ENCODE measurements around the gene CCDC183.
A peak's percentile ranks its signal among the peaks of the same experiment; 100 is the strongest.

The CCDC183 gene

DNA sequence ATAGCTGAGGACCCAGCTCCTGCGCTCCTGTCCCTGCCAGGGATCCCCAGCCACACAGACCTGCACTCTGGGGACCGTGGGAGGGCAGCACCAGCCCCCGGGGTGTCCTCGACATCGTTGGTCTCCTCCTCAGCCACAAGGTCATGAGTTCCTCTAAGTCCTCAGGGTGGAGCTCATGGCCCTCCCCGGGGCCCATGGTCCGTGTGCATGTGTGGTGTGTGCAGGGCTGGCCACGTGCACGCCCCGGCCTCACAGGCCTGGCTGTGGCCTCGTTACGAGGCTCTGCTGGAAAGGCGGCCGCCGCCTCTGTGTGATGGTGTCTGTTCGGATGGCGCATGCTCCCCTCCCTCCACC, 30.0 kb downstream of the CCDC183 start:
- DNase-seq (ENCODE audit: low read depth, low spot score) = no peak
- TF ChIP-seq YY1 (IDR thresholded peaks at IDR 0.05; ENCODE audit: insufficient read depth, insufficient read length) (no peak), ZNF274 (IDR thresholded peaks at IDR 0.05; ENCODE audit: low read depth, low read length) (no peak), SUZ12 (IDR thresholded peaks at IDR 0.05; ENCODE audit: extremely low read depth, insufficient read depth, insufficient read length) (no peak)
- peaks cover 33% of the 10 kb centered on the region for H3K4me1 ChIP-seq (ENCODE audit: insufficient read depth, insufficient read length)
- no peaks in the 10 kb centered on the region for H3K27me3 ChIP-seq (ENCODE audit: insufficient read depth, insufficient read length)
- no peaks in the 10 kb centered on the region for H3K9me3 ChIP-seq (ENCODE audit: insufficient read depth, low read length)
- no peak overlapping the region for H3K4me3 ChIP-seq (ENCODE audit: insufficient read length, low read depth)
- H3K36me3 ChIP-seq (ENCODE audit: insufficient read depth, insufficient read length, low read length) = peaks cover 80% of the 10 kb centered on the region
- H3K9ac ChIP-seq (ENCODE audit: insufficient read length, low read depth) = peak overlapping the region; percentile 42

DNA sequence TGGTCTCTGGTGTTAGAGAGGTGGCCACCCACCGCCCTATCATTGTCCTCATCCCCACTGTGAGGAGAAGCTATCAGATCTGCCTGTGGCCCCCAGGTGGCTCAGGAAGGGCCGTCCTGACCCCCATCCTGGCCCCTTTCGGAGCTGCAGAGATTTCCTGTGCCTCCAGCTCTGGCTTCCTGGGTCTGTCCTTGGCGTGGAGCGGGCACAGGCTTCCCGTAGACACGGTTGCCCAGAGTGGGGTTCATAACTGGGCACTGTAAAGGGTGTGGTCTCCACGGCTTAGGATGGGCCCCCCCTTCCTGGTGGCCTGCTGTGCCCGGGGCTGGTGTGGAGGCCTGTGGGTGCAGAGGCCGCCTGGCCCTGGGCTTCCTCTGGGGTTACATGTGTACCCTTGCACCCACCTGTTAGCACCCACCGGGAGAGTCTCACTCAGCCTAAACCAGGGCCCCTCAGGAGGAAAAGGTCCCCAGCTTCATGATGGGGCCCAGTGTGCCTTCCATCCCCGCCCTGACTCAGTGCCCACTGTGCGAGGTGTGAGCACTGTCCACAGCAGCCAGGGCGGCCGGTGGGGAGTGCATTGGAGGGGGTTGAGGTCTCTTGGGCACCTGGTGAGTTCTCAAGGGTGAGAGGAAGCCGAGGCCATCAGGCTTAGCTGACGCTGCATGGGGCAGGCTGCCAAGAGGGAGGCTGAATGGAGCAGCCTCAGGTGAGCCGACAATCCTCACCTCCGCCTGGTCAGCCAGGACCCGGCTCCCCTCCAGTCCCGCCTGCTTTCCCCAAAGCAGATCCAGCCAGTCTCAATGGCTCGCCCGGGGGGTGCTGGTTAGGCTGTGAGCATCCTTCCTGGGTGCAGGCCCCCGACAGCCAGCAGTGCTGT, 30.8 kb downstream of the CCDC183 start:
- H3K9me3 ChIP-seq (ENCODE audit: insufficient read depth, low read length) = no peaks in the 10 kb centered on the region
- H3K4me3 ChIP-seq (ENCODE audit: insufficient read length, low read depth) = no peak overlapping the region
- H3K4me1 ChIP-seq (ENCODE audit: insufficient read depth, insufficient read length) = peaks cover 37% of the 10 kb centered on the region
- TF ChIP-seq ZNF274 (IDR thresholded peaks at IDR 0.05; ENCODE audit: low read depth, low read length) (no peak), YY1 (IDR thresholded peaks at IDR 0.05; ENCODE audit: insufficient read depth, insufficient read length) (no peak), SUZ12 (IDR thresholded peaks at IDR 0.05; ENCODE audit: extremely low read depth, insufficient read depth, insufficient read length) (no peak)
- DNase-seq (ENCODE audit: low read depth, low spot score) = no peak
- peaks cover 88% of the 10 kb centered on the region for H3K36me3 ChIP-seq (ENCODE audit: insufficient read depth, insufficient read length, low read length)
- H3K9ac ChIP-seq (ENCODE audit: insufficient read length, low read depth) = peak overlapping the region; percentile 42
- no peaks in the 10 kb centered on the region for H3K27me3 ChIP-seq (ENCODE audit: insufficient read depth, insufficient read length)

DNA sequence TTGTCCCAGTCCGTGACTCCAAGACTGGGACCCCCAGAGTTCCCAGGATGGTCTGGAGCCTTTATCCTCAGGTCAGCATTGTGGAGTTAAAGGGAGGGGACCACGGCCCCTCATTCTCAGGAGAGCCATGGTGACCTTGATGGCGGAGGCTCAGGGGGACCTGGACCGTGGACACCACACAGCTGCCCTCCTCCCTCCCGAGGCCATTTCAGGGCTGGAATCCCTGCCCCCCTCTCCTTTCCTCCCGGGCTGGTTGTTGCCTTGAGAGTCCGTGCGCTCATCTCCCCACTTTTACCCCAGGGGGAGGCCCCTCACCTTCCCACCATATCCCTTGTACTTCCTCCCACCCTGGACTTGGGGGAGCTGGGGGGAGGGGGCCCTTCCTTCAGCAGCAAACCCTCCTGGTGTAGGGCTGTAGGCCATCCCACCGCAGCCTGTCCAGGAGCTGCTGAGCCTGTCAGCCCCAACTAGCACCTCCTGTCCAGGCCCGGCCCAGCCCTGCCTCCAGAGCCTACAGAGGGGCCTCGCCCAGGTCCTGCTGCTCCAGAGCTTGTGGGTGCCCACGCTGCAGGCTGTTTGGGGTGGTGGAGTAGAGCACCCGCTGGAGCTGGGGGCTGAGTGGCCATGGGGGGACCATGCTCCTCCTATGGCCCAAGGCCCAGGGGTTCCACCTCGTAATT, 31.8 kb downstream of the CCDC183 start:
- TF ChIP-seq YY1 (IDR thresholded peaks at IDR 0.05; ENCODE audit: insufficient read depth, insufficient read length) (no peak), ZNF274 (IDR thresholded peaks at IDR 0.05; ENCODE audit: low read depth, low read length) (no peak), SUZ12 (IDR thresholded peaks at IDR 0.05; ENCODE audit: extremely low read depth, insufficient read depth, insufficient read length) (no peak)
- Histone ChIP-seq H3K9ac (ENCODE audit: insufficient read length, low read depth) (no peak overlapping the region), H3K4me3 (ENCODE audit: insufficient read length, low read depth) (no peak overlapping the region), H3K36me3 (ENCODE audit: insufficient read depth, insufficient read length, low read length) (peaks cover 97% of the 10 kb centered on the region), H3K27me3 (ENCODE audit: insufficient read depth, insufficient read length) (no peaks in the 10 kb centered on the region), H3K9me3 (ENCODE audit: insufficient read depth, low read length) (no peaks in the 10 kb centered on the region), H3K4me1 (ENCODE audit: insufficient read depth, insufficient read length) (peaks cover 33% of the 10 kb centered on the region)
- DNase-seq (ENCODE audit: low read depth, low spot score) = no peak

DNA sequence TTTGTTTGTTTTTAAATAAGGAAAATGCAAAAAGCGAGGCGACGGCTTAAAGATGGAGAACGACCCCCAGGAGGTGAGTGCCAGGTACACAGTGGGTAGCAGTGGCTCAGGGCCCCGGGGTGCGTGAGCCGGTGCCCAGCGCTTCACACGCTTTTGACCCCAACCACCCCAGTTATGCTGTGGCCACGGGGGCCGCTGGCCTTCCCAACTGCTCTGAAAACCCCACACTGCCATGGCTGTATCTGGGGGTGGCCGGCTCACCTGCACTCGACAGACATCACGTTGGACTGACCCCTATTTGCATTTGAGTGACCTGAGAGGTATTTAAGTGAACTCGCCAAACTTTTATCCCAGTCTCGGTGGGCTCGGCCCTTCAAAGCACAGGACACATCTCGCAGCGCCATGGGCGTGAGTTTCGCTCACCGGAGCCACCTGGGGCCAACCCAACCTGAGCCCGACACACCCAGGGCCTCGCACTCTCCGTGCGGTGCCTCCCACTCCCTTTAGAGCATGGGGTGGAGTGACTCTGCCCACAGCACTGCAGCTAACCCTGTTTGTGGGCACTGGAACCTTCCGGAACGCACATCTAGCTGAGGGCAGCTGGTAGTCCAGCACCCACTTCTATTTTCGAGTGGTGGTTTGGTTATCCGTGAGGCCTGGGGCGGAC, 32.5 kb downstream of the CCDC183 start:
- H3K4me1 ChIP-seq (ENCODE audit: insufficient read depth, insufficient read length) = peaks cover 29% of the 10 kb centered on the region
- H3K36me3 ChIP-seq (ENCODE audit: insufficient read depth, insufficient read length, low read length) = peaks cover 94% of the 10 kb centered on the region
- TF ChIP-seq SUZ12 (IDR thresholded peaks at IDR 0.05; ENCODE audit: extremely low read depth, insufficient read depth, insufficient read length) = no peak
- no peak for TF ChIP-seq ZNF274 (IDR thresholded peaks at IDR 0.05; ENCODE audit: low read depth, low read length)
- no peak for TF ChIP-seq YY1 (IDR thresholded peaks at IDR 0.05; ENCODE audit: insufficient read depth, insufficient read length)

DNA sequence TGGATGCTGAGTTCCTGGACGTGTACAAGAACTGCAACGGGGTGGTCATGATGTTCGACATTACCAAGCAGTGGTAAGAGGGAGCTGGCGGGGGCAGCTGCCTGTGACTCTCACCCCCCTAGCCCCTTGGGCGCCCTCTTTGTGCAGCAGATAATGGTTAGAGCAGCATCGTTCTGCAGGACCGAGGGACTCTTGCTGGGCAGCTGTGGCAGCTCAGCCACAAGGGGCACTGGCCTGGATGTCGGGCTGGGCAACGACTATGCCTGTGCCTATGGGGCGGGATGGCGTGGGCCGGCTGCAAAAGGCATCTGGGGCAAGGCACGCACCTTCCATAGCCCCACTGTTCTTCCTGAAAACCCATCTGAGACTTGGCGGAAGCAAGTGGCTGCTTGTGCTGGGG, 33.3 kb downstream of the CCDC183 start:
- Histone ChIP-seq H3K9me3 (ENCODE audit: insufficient read depth, low read length) (no peaks in the 10 kb centered on the region), H3K9ac (ENCODE audit: insufficient read length, low read depth) (no peak overlapping the region), H3K27me3 (ENCODE audit: insufficient read depth, insufficient read length) (no peaks in the 10 kb centered on the region), H3K4me3 (ENCODE audit: insufficient read length, low read depth) (no peak overlapping the region), H3K36me3 (ENCODE audit: insufficient read depth, insufficient read length, low read length) (peaks cover 91% of the 10 kb centered on the region), H3K4me1 (ENCODE audit: insufficient read depth, insufficient read length) (peaks cover 24% of the 10 kb centered on the region)
- no peak for TF ChIP-seq ZNF274 (IDR thresholded peaks at IDR 0.05; ENCODE audit: low read depth, low read length)
- TF ChIP-seq SUZ12 (IDR thresholded peaks at IDR 0.05; ENCODE audit: extremely low read depth, insufficient read depth, insufficient read length) = no peak
- TF ChIP-seq YY1 (IDR thresholded peaks at IDR 0.05; ENCODE audit: insufficient read depth, insufficient read length) = no peak
- DNase-seq (ENCODE audit: low read depth, low spot score) = no peak

More for the DNA sequence above, 32.5 kb downstream of the CCDC183 start:
- Histone ChIP-seq H3K9me3 (ENCODE audit: insufficient read depth, low read length) (no peaks in the 10 kb centered on the region), H3K4me3 (ENCODE audit: insufficient read length, low read depth) (no peak overlapping the region), H3K9ac (ENCODE audit: insufficient read length, low read depth) (no peak overlapping the region), H3K27me3 (ENCODE audit: insufficient read depth, insufficient read length) (no peaks in the 10 kb centered on the region)
- DNase-seq (ENCODE audit: low read depth, low spot score) = no peak

DNA sequence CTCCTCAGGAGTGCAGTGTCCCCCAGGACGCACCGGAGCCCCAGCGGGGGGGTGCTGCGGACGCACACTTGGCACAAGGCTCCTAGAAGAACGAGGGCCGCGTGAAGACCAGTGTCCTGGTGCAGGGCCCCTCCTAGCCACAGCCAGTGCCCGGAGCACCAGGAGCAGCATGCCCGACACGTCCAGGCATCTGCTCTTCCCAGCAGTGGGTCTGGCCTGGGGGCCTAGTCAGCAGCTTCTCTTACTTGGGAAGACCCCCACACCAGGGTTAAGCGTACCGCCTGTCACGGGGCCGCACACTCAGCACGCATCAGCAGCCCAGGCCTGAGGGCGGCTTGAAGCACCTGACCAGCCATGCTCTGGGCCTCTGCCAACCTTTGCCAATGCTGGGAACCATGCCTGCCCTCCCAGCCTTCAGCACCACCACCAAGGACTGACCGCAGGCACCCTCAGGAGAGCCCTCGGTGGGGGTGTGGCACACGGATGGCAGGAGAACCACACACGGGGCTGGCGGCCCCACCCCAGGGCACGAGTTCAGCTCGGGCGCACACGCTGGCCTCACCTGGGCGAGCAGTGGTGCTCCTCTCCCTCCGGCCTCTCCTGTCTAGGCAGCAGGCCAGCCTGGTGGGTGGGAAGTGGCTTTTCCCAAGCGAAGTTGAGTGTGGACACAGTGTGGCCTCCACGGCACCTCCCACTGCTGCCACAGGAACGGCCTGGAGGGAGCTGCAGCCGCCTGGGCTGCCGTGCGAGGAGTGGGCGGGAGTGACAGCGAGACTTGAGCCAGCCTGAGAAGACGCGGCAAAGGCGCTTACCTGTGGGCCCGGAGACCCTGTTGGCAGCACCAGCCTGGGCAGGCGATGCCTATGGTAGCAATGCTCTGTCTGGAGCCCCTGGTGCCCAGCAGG, 34.1 kb downstream of the CCDC183 start:
- H3K4me3 ChIP-seq (ENCODE audit: insufficient read length, low read depth) = no peak overlapping the region
- H3K9me3 ChIP-seq (ENCODE audit: insufficient read depth, low read length) = no peaks in the 10 kb centered on the region
- peaks cover 22% of the 10 kb centered on the region for H3K4me1 ChIP-seq (ENCODE audit: insufficient read depth, insufficient read length)
- H3K36me3 ChIP-seq (ENCODE audit: insufficient read depth, insufficient read length, low read length) = peaks cover 87% of the 10 kb centered on the region
- H3K9ac ChIP-seq (ENCODE audit: insufficient read length, low read depth) = no peak overlapping the region
- H3K27me3 ChIP-seq (ENCODE audit: insufficient read depth, insufficient read length) = no peaks in the 10 kb centered on the region
- no peak for DNase-seq (ENCODE audit: low read depth, low spot score)
- TF ChIP-seq YY1 (IDR thresholded peaks at IDR 0.05; ENCODE audit: insufficient read depth, insufficient read length) = no peak
- no peak for TF ChIP-seq ZNF274 (IDR thresholded peaks at IDR 0.05; ENCODE audit: low read depth, low read length)
- no peak for TF ChIP-seq SUZ12 (IDR thresholded peaks at IDR 0.05; ENCODE audit: extremely low read depth, insufficient read depth, insufficient read length)
